GM18498 (cell line): ENCODE data around the gene FHAD1.
"Not testable (repeated sequence)": the region's sequence is repeated elsewhere in the genome, so short reads cannot be mapped to it uniquely, and the experiment has no call there.

Experiments used
- ATAC-seq: cut with Tn5 transposase; IDR thresholded peaks from one replicate; pipeline ENCODE4 v1.9.1; 2021; ENCODE audit warnings: mild to moderate bottlenecking, moderate library complexity; ENCODE audit not compliant: unreplicated experiment

FHAD1 gene

GRCh38 chr1:15275921-15276683 lies 29.1 kb downstream of the FHAD1 start:
- no peak for ATAC-seq

- ATAC-seq: no peak
These were observed 29.8 kb downstream of the FHAD1 start for GRCh38 chr1:15276691-15277446.

- no peak for ATAC-seq
These were observed 30.4 kb downstream of the FHAD1 start for GRCh38 chr1:15277447-15277838.

- ATAC-seq: no peak
These were observed 30.9 kb downstream of the FHAD1 start for GRCh38 chr1:15277933-15278332.

- ATAC-seq: no peak
These were observed 32.7 kb downstream of the FHAD1 start for GRCh38 chr1:15279576-15280230.

- no peak for ATAC-seq
These were observed 33.4 kb downstream of the FHAD1 start for GRCh38 chr1:15280416-15280815.

DNA sequence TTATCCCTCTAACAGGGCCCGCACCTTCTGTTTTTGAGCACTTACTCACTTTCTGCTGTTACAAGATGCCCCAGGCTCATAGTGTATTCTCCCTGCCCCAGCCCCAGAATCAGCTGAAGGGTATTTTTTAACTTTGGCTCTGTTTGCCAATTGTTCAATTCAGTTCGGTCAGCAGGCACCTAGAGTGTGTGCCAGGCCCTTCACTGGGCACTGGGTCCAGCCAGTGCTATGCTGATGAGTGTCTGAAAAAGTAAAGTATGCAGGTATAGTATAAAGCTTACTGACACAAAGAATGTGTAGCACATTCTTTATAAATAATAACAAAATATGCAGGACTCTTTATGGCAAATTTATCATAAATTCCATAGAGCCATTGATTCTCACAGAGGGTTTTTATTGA lies 35.0 kb downstream of the FHAD1 start:
- no peak for ATAC-seq

GRCh38 chr1:15282810-15283474 lies 35.9 kb downstream of the FHAD1 start:
- ATAC-seq: no peak

GRCh38 chr1:15283526-15283925 lies 36.5 kb downstream of the FHAD1 start:
- no peak for ATAC-seq

- no peak for ATAC-seq
These were observed 39.4 kb downstream of the FHAD1 start for GRCh38 chr1:15286452-15286851.

- ATAC-seq: no peak
These were observed 40.3 kb downstream of the FHAD1 start for GRCh38 chr1:15287035-15287979.

- no peak for ATAC-seq
These were observed 41.3 kb downstream of the FHAD1 start for GRCh38 chr1:15288173-15288926.

DNA sequence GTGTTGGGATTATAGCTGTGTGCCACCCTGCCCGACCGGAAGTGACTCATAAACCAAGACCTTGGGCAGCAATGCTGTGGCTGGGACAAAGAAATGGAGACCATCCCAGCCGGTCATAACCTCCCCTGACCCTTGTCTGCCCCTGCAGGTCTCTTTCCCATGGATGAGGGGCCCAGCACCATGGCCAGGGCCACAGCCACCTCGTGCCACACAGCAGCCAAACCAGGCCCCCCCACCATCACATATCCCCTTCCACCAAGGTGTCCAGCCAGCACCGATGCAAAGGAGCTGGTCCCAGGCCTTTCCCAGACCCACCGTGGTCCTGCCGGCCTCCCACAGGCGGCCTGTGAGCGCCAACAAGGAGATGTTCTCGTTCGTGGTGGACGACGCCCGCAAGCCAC lies 42.2 kb downstream of the FHAD1 start:
- ATAC-seq: no peak

DNA sequence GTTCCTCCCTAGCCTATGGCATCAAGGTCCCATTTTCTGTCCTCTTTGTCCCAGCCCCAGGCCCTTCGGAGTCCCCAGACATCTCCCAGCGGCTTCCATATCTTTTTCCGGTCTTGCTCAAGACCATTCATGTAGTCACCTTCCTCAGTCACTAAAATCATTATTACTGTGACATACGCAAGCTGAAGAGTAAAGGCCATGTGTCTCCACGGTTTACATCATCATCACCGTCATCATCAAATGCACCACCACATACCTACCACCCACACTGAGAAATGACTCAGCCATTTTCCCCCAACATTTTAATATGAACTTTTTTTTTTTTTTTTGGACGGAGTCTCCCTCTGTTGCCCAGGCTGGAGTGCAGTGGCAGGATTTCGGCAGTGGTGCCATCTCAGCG lies 43.4 kb downstream of the FHAD1 start:
- ATAC-seq: no peak

- ATAC-seq: no peak
These were observed 48.7 kb downstream of the FHAD1 start for GRCh38 chr1:15295696-15296095.

- ATAC-seq: no peak
These were observed 49.7 kb downstream of the FHAD1 start for GRCh38 chr1:15296585-15297321.

GRCh38 chr1:15297975-15298374 lies 51.0 kb downstream of the FHAD1 start:
- ATAC-seq: not testable (repeated sequence)

GRCh38 chr1:15299179-15299578 lies 52.2 kb downstream of the FHAD1 start:
- no peak for ATAC-seq

- no peak for ATAC-seq
These were observed 52.8 kb downstream of the FHAD1 start for GRCh38 chr1:15299806-15300205.
